Activated T-helper 2 cell treated with anti-CD3 and anti-CD28 coated beads, Interferon-gamma antibody, Interleukin-2, Interleukin-4, amounts not matched to agents 10 μg/mL and 5 μg/mL and 100 μg/mL, durations not matched to agents 14 hours and 24 hours and 36 hours (primary cell): ENCODE results near the gene ROM1. TPM values are rescaled to one million over a fixed set of nuclear protein-coding genes. Genes with fewer than 3 reads are reported as not detected.
"Not testable (repeated sequence)": the region's sequence is repeated elsewhere in the genome, so short reads cannot be mapped to it uniquely, and the experiment has no call there.

Experiments
- DNase-seq: peaks from one replicate; pipeline ENCODE4 v3.0.0; 2021; ENCODE audit warnings: low spot score
- H3K27ac Mint-ChIP-seq: one replicate; pipeline ENCODE4 v1.8.0; 2021; ENCODE audit warnings: mixed read lengths
- H3K27me3 Mint-ChIP-seq: one replicate; pipeline ENCODE4 v1.8.0; 2021; ENCODE audit warnings: low read depth, mixed read lengths
- H3K36me3 Mint-ChIP-seq: one replicate; pipeline ENCODE4 v1.8.0; 2021; ENCODE audit warnings: low read depth, mixed read lengths
- H3K4me1 Mint-ChIP-seq: one replicate; pipeline ENCODE4 v1.8.0; 2021; ENCODE audit warnings: low read depth, mixed read lengths
- H3K4me3 Mint-ChIP-seq: one replicate; pipeline ENCODE4 v1.8.0; 2021; ENCODE audit warnings: low read depth, mild to moderate bottlenecking, moderate library complexity, mixed read lengths
- H3K9me3 Mint-ChIP-seq: one replicate; pipeline ENCODE4 v1.8.0; 2021; ENCODE audit warnings: mixed read lengths
- intact Hi-C: fragments of 100-400 bp; cut with micrococcal nuclease; formaldehyde crosslinking; loops from one replicate; pipeline ENCODE4 v1.15.1; 2023
- total RNA-seq: library from RNA; stranded (reverse); gene quantifications from 2 replicates; pipeline ENCODE4 v1.2.3, GENCODE V29; 2022

ROM1 gene
- total RNA-seq, 1 donor from 2014 or later, result 2.8 TPM

DNA sequence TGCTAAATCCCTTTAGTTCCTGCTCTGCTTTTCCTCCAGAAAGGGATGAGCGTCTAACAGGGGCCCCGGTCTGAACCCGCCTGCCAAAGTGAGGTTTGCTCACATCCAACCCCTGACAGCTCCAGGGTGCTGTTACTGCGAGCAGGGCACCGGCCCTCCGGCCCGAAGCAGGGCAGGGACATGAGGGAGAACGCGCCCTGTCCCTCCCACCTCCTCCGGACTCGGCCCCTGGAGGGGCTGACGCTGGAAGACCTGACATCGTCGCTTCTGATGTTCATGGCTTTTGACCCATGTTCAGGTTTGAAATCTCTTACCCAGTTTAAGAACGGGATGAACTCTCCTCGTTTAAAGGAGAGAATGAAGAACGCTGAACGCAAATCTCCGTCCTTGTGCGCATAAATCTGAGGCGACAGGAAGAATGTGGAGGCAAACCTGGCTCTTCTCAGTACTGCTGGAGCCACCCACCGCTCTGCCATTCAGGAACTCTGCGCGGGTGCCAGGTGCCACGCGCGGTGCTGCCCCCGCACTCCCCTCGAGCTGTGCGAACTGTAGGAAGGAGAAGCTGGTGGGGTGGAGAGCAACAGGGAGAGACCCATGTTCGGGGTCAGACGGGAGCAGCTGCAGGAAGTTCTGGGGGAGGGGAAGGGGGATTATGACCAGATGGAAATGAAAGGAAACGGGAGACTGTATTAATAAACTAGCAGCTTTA, 38.5 kb upstream of the ROM1 start:
- H3K4me3 Mint-ChIP-seq, result peak overlapping the region; percentile 92
- intact Hi-C loops, result loop anchor here (1.0 to 5.0 kb wide), 2 partner anchors 17 to 38 kb away; partner anchors contain the start of genes EML3, ROM1 and TUT1
- H3K27me3 Mint-ChIP-seq, result no peaks in the 10 kb centered on the region
- peaks cover 35% of the 10 kb centered on the region for H3K4me1 Mint-ChIP-seq
- peaks cover 82% of the 10 kb centered on the region for H3K36me3 Mint-ChIP-seq
- H3K27ac Mint-ChIP-seq, result peak overlapping the region; percentile 95
- no peaks in the 10 kb centered on the region for H3K9me3 Mint-ChIP-seq
- no peak for DNase-seq

DNA sequence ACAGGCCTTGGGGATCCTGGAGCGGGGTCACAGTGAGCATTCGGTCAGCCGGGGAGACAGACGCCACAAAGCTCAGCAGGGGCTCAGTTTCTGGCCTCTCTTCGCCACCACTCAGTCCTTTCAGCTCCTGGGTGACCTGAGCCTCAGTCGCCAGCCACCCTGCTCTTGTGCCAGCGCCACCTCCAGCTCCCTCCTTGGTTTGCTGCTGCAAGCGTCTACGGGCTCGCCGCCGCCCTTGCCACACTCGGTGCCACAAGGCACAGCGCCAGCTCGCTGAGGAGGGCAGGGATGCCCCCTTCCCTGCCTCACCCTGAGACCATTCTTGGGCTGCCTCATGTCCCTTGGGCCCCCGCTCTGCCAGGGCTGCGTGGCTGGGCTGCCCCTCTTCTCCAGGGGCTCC, 37.9 kb upstream of the ROM1 start:
- peaks cover 33% of the 10 kb centered on the region for H3K4me1 Mint-ChIP-seq
- H3K4me3 Mint-ChIP-seq, result peak overlapping the region; percentile 92
- H3K36me3 Mint-ChIP-seq, result peaks cover 76% of the 10 kb centered on the region
- no peak for DNase-seq
- intact Hi-C loops, result no loop called here
- no peaks in the 10 kb centered on the region for H3K27me3 Mint-ChIP-seq
- H3K9me3 Mint-ChIP-seq, result no peaks in the 10 kb centered on the region
- H3K27ac Mint-ChIP-seq, result peak overlapping the region; percentile 95

DNA sequence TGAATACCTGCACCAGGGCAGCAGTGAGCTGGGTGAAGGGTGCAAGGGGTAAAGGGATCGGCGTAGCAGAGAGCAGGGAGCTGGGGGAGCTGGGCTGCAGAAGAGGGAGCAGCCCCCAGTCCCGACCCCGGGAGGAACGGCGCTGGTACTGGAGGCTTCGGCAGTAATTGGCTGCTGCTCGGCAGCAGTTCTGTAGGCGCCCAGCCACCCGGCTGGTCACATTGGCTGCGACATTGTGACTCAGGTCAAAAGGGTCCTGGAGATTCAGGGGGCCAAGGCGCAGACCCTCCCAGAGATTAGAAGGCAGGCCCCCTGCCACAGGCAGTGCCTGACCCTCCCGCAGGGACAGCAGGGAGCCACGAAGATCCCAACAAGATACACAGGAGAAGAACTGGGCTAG, 37.2 kb upstream of the ROM1 start:
- no peaks in the 10 kb centered on the region for H3K27me3 Mint-ChIP-seq
- H3K36me3 Mint-ChIP-seq, result peaks cover 71% of the 10 kb centered on the region
- H3K4me3 Mint-ChIP-seq, result peak overlapping the region; percentile 92
- intact Hi-C loops, result no loop called here
- peak overlapping the region; percentile 36 for H3K27ac Mint-ChIP-seq
- DNase-seq, result no peak
- no peaks in the 10 kb centered on the region for H3K9me3 Mint-ChIP-seq
- peaks cover 30% of the 10 kb centered on the region for H3K4me1 Mint-ChIP-seq

DNA sequence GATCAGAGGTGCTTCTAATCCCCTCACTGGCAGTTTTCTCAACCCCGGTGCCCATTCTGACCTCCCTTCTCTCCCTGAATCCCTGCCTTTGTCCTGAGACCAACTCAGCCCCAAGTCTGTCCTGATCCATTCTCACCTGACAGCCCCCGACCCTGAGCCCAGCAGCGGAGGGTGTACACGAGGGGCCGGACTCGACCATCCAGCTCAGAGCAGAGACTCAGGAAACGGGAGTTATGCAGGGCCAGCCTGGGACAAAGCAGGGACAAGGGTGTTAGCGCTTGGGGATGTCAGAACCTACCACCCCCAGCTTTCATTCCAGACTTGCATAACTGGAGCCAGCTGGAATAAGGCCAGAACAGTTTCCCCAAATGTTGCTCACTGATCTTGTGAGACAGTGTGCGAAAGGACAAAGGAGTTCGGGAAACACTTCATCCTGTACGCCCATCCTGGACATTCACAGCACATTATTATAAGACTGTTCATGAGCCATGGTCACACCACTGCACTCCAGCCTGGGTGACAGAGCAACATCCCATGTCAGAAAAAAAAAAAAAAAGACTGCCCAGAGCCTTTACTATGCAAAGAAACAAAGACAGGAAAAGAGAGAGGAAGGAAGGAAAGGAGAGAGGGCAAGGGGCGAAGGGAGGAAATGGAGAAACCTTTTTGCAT, 35.9 kb upstream of the ROM1 start:
- no peak overlapping the region for H3K4me3 Mint-ChIP-seq
- H3K36me3 Mint-ChIP-seq, result peaks cover 66% of the 10 kb centered on the region

DNA sequence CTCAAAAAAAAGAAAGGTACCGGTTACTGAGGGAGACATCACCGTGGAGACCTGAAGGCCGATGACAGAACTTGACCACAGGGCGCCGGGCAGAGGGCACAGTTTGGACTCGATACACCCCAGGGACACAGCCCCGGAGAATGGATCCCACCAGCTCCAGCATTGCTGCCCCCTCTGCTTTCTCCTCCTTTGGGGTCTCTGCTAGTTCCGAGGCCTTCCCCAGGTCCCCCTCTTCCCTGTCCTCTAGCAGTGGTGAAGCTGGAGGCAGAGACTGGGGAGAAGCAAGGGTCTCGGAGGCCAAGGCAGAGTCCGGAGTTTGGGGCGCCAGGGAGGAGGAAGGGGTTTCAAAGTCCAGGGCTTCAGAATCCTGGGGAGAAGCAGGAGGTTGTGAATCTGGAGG, 34.5 kb upstream of the ROM1 start:
- H3K4me1 Mint-ChIP-seq, result peaks cover 9% of the 10 kb centered on the region
- intact Hi-C loops, result no loop called here
- no peaks in the 10 kb centered on the region for H3K9me3 Mint-ChIP-seq
- H3K4me3 Mint-ChIP-seq, result no peak overlapping the region
- H3K27me3 Mint-ChIP-seq, result no peaks in the 10 kb centered on the region
- peaks cover 60% of the 10 kb centered on the region for H3K36me3 Mint-ChIP-seq
- H3K27ac Mint-ChIP-seq, result no peak overlapping the region
- DNase-seq, result no peak

More for the DNA sequence above, 35.9 kb upstream of the ROM1 start:
- H3K9me3 Mint-ChIP-seq, result no peaks in the 10 kb centered on the region
- no peak overlapping the region for H3K27ac Mint-ChIP-seq
- no peaks in the 10 kb centered on the region for H3K27me3 Mint-ChIP-seq
- peaks cover 16% of the 10 kb centered on the region for H3K4me1 Mint-ChIP-seq
- DNase-seq, result no peak
- intact Hi-C loops, result no loop called here

DNA sequence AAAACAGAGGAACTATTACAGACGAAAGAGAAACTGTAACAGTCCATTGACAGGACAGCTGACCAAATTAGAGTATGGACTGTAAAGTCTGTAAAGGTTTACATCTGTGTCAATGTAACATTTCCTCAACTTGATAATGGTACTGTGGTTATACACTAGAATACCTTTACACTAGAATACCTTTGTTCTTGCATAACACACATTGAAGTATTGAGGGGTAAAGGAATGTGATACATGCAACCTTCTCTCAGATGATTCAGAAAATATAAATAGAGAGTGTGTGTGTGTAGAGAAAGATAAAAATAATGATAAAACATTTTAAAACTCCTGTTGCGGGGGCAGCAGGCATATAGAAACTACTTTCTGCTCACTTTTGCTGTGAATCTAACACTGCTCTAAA, 33.8 kb upstream of the ROM1 start:
- Mint-ChIP-seq H3K9me3 (no peaks in the 10 kb centered on the region), H3K36me3 (peaks cover 57% of the 10 kb centered on the region), H3K4me1 (peaks cover 9% of the 10 kb centered on the region), H3K27me3 (no peaks in the 10 kb centered on the region), H3K4me3 (no peak overlapping the region), H3K27ac (no peak overlapping the region)
- intact Hi-C loops, result no loop called here
- DNase-seq, result no peak

DNA sequence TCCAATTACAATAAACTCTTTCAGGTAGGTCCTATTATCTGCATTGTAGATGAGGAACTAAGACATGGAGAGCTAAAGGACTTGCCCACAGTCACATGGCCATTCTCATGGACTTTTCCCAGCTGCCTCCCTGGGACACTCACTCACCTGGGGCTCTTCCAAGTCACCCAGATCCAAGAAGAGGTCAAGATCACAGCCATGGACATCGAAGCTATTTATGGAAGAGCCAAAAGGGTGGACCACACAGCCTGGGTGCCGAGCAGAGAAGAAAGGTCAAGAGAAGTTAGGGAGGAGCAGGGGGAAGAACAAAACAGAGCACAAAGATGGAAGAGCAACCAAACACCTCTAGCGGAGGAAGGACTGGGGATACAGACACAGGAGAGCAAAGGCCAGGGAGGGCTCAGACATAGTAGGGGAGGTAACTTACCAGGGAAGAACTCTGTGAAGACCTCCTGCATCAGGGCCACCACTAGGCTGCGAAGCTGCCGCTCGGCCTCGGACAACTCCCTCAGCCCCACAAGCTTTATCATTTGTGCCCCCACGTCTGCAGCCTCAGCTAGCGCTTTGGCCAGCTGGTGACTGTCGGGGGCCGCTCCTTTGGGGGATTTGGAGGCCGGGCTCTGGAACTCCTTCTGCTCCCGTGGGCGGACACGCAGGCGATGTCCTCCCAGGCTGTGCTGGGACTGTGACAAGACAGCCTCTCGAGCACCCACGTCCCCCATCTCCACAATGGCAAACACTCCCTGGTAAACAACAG, 31.9 kb upstream of the ROM1 start:
- Mint-ChIP-seq H3K36me3 (peaks cover 49% of the 10 kb centered on the region), H3K27ac (no peak overlapping the region), H3K27me3 (no peaks in the 10 kb centered on the region), H3K9me3 (no peaks in the 10 kb centered on the region), H3K4me1 (no peaks in the 10 kb centered on the region), H3K4me3 (no peak overlapping the region)
- intact Hi-C loops, result no loop called here
- DNase-seq, result no peak

DNA sequence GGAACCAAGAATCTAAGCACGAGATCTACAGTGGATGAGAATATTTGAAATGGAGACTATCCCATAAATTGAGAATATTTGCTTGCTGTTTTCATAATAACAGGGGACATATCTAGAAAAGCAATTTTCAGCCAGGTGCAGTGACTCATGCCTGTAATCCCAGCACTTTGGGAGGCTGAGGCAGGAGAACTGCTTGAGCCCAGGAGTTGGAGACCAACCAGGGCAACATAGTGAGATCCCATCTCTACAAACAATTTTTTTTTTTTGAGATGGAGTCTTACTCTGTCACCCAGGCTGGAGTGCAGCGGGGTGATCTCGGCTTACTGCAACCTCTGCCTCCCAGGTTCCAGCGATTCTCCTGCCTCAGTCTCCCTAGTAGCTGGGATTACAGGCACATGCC, 31.3 kb upstream of the ROM1 start:
- DNase-seq, H3K4me1 Mint-ChIP-seq, H3K27ac Mint-ChIP-seq, H3K4me3 Mint-ChIP-seq, H3K27me3 Mint-ChIP-seq, intact Hi-C loops, H3K9me3 Mint-ChIP-seq: not testable (repeated sequence)
- peaks cover 47% of the 10 kb centered on the region for H3K36me3 Mint-ChIP-seq

DNA sequence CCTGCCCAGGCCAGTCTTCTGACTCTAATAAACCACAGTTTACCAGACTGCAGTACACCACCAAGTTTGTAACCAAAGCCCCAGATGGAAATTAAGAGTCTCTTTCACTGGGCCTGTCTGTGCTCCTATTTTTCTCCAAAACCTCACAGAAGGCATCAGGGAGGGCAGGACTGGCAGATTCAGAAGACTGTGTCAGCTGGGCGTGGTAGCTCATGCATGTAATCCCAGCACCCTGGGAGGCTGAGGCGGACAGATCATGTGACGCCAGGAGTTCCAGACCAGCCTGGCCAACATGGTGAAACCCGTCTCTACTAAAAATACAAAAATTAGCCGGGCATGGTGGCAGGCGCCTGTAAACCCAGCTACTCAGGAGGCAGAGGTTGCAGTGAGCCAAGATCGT, 27.7 kb upstream of the ROM1 start:
- H3K9me3 Mint-ChIP-seq, DNase-seq, H3K27me3 Mint-ChIP-seq, intact Hi-C loops, H3K4me1 Mint-ChIP-seq, H3K4me3 Mint-ChIP-seq, H3K27ac Mint-ChIP-seq: not testable (repeated sequence)
- H3K36me3 Mint-ChIP-seq, result peaks cover 49% of the 10 kb centered on the region

DNA sequence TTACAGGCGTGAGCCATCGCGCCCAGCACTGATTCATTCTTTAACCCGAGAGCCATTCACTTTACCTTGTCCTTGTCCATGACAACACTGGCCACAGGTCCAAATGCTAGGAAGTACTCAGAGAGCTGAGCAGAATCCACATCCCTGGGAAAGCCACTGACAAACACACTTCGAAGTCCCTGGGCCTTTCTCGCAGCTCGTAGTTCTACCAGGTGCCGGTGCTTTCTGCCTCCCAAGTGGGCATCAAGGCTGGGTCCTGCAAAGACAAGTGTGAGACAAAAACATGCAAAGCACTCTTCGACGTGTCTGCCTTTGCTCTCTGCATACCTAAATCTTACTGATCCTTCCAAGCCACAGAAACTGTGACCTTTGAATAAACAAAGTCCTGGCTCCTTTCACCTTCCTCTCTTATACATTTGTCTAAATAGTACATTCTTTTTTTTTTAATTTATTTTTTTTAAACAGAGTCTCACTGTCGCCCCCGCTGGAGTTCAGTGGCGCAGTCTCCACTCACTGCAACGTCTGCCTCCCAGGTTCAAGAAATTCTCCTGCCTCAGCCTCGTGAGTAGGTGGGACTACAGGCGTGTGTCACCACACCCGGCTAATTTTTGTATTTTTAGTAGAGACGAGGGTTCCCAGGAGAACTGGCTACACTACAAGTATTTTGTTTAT, 24.0 kb upstream of the ROM1 start:
- Mint-ChIP-seq H3K4me3 (peak overlapping the region; percentile 94), H3K4me1 (peaks cover 26% of the 10 kb centered on the region), H3K36me3 (peaks cover 52% of the 10 kb centered on the region), H3K27ac (no peak overlapping the region), H3K27me3 (no peaks in the 10 kb centered on the region), H3K9me3 (no peaks in the 10 kb centered on the region)
- DNase-seq, result no peak
- intact Hi-C loops, result no loop called here

DNA sequence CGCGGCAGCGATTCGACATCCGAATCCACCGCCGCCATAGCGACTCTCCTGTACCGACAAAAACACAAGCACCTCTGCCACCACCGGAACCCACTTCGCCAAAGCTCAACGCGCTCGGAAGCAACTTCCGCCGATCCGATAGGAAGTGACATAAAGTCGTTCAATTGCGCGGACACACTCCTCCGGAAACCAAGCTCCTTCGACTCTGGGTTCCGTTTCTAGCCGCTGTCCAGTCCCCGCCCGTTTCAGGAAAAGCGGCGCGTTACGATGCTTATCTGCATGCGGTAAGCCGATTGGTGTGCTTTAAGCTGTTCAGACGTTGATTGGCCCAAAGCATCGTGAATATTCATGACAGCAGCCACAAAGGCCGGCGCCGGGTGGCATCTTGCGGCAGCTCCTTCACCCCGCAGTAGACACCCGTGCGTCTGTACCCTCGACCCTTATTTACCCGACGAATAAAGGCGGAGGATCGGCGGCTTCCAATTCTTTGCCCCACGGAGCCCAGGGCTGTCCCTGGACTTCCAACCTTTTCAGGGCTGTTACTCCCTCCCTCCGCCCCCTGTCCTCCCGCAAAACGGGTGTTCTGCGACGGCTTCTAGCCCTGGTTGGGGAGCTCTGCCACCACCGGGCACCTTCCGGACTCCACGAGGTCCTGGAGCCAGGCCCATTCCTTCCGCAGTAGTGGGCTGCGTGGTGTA, 21.5 kb upstream of the ROM1 start, which contains the start of gene TUT1:
Gene TUT1, minus strand, starts transcription at position 76 of the 698 bp plus-strand sequence. Its CDS starts 38 bp downstream, at position 38.
- peaks cover 67% of the 10 kb centered on the region for H3K36me3 Mint-ChIP-seq
- H3K9me3 Mint-ChIP-seq, result no peaks in the 10 kb centered on the region
- peak within 1 kb of the TSS; percentile 94 for H3K4me3 Mint-ChIP-seq
- peak; percentile 97 for DNase-seq
- peak within 1 kb of the TSS; percentile 93 for H3K27ac Mint-ChIP-seq
- intact Hi-C loops, result loop anchor here (1.0 to 5.0 kb wide), 10 partner anchors 8 to 266 kb away; partner anchors contain the start of genes C11orf98, CSKMT, GANAB and TAF6L
- H3K4me1 Mint-ChIP-seq, result peaks cover 28% of the 10 kb centered on the region
- no peaks in the 10 kb centered on the region for H3K27me3 Mint-ChIP-seq
